HEK293 (cell line): ENCODE measurements around the gene ZC3H7B.

ENCODE experiments used
- CTCF ChIA-PET: fragments of 350-600 bp; formaldehyde crosslinking; extraction: SDS; loops from one replicate; lab custom pipeline; 2021; ENCODE audit warnings: antibody characterized with exemption; lab: Yijun Ruan, JAX
- POLR2A ChIA-PET: fragments of 300-600 bp; formaldehyde crosslinking; extraction: SDS; loops from one replicate; lab custom pipeline; 2020; ENCODE audit warnings: antibody characterized with exemption, inconsistent platforms; lab: Yijun Ruan, JAX
- H3K27ac ChIP-seq: fragments of 200-500 bp; sonication (Bioruptor generic); 2 replicates; pipeline ENCODE4 v1.5.1; 2014; ENCODE audit warnings: low read depth, low read length, control low read depth, inconsistent platforms; ENCODE audit errors: extremely low read depth
- H3K36me3 ChIP-seq, 2 experiments: fragments of 200-500 bp in 1 of 2; sonication (Bioruptor generic) in 1 of 2; 1 replicate in 1 of 2; 2 replicates in 1 of 2; pipeline ENCODE4 v1.5.1; 2014 to 2017; ENCODE audit warnings: inconsistent platforms in 2 of 2, low read length in 2 of 2; ENCODE audit not compliant: control insufficient read depth in 2 of 2, insufficient read depth in 1 of 2
- H3K4me1 ChIP-seq: fragments of 200-500 bp; sonication (Bioruptor generic); 2 replicates; pipeline ENCODE4 v1.5.1; 2014; ENCODE audit warnings: mild to moderate bottlenecking, low read length, inconsistent platforms; ENCODE audit not compliant: control insufficient read depth, insufficient read depth
- H3K4me3 ChIP-seq: 2 replicates; pipeline ENCODE4 v1.5.1; 2011; ENCODE audit warnings: low read depth, mild to moderate bottlenecking, control low read depth, low read length, moderate library complexity
- H3K9me3 ChIP-seq: fragments of 200-500 bp; sonication (Bioruptor generic); 2 replicates; pipeline ENCODE4 v1.5.1; 2014; ENCODE audit warnings: low read depth, low read length, inconsistent platforms; ENCODE audit not compliant: control insufficient read depth, insufficient read depth
- CTCF ChIP-seq: fragments of 450-650 bp; formaldehyde crosslinking; IDR thresholded peaks from 2 replicates; pipeline ENCODE4 v1.5.1; 2016; ENCODE audit warnings: missing biosample characterization, missing genetic modification characterization
- GLI2 ChIP-seq: fragments of 450-650 bp; formaldehyde crosslinking; IDR thresholded peaks from 2 replicates; pipeline ENCODE4; 2017; ENCODE audit warnings: missing biosample characterization, missing genetic modification characterization, low read depth, borderline replicate concordance
- HIC1 ChIP-seq: fragments of 450-650 bp; formaldehyde crosslinking; IDR thresholded peaks from 2 replicates; pipeline ENCODE4 v1.5.1; 2016; ENCODE audit warnings: missing biosample characterization, missing genetic modification characterization
- PRDM10 ChIP-seq: fragments of 450-650 bp; formaldehyde crosslinking; IDR thresholded peaks from 2 replicates; pipeline ENCODE4 v1.5.1; 2016; ENCODE audit warnings: missing biosample characterization, missing genetic modification characterization
- ZBTB17 ChIP-seq: fragments of 450-650 bp; formaldehyde crosslinking; IDR thresholded peaks from 2 replicates; pipeline ENCODE4 v1.5.1; 2016; ENCODE audit warnings: missing biosample characterization, missing genetic modification characterization
- ZBTB44 ChIP-seq: fragments of 450-650 bp; IDR thresholded peaks from 2 replicates; pipeline ENCODE4 v1.5.1; 2018; ENCODE audit warnings: missing biosample characterization, mild to moderate bottlenecking, missing genetic modification characterization
- ZEB2 ChIP-seq: fragments of 450-650 bp; formaldehyde crosslinking; IDR thresholded peaks from 2 replicates; pipeline ENCODE4 v1.5.1; 2016; ENCODE audit warnings: missing biosample characterization, missing genetic modification characterization
- ZNF146 ChIP-seq: fragments of 450-650 bp; formaldehyde crosslinking; IDR thresholded peaks from 2 replicates; pipeline ENCODE4 v1.5.1; 2016; ENCODE audit warnings: missing biosample characterization, missing genetic modification characterization
- ZNF155 ChIP-seq: fragments of 450-650 bp; formaldehyde crosslinking; IDR thresholded peaks from 2 replicates; pipeline ENCODE4 v1.5.1; 2016; ENCODE audit warnings: missing biosample characterization, missing genetic modification characterization
- ZNF23 ChIP-seq: fragments of 450-650 bp; formaldehyde crosslinking; IDR thresholded peaks from 2 replicates; pipeline ENCODE4 v1.5.1; 2016; ENCODE audit warnings: missing biosample characterization, missing genetic modification characterization, borderline replicate concordance
- ZNF274 ChIP-seq, 2 experiments: fragments of 200-500 bp in 1 of 2; fragments of 450-650 bp in 1 of 2; sonication (Bioruptor generic) in 1 of 2; formaldehyde crosslinking in 1 of 2; IDR thresholded peaks; 2 replicates each; pipeline versions ENCODE4 v1.5.1 to v1.6.1; 2014 to 2016; ENCODE audit warnings: borderline replicate concordance in 1 of 2, inconsistent platforms in 1 of 2, low read length in 1 of 2, missing biosample characterization in 1 of 2, missing genetic modification characterization in 1 of 2
- ZNF433 ChIP-seq: fragments of 450-650 bp; formaldehyde crosslinking; IDR thresholded peaks from 2 replicates; pipeline ENCODE4 v1.5.1; 2016; ENCODE audit warnings: missing biosample characterization, missing genetic modification characterization, low read depth
- ZNF48 ChIP-seq: fragments of 450-650 bp; formaldehyde crosslinking; IDR thresholded peaks from 2 replicates; pipeline ENCODE4 v1.5.1; 2016; ENCODE audit warnings: missing biosample characterization, missing genetic modification characterization
- ZNF510 ChIP-seq: fragments of 450-650 bp; formaldehyde crosslinking; IDR thresholded peaks from 2 replicates; pipeline ENCODE4 v1.5.1; 2018; ENCODE audit warnings: mild to moderate bottlenecking, missing genetic modification characterization, missing biosample characterization; ENCODE audit not compliant: insufficient replicate concordance
- ZNF837 ChIP-seq: fragments of 450-650 bp; formaldehyde crosslinking; IDR thresholded peaks from 2 replicates; pipeline ENCODE4 v1.5.1; 2016; ENCODE audit warnings: missing biosample characterization, missing genetic modification characterization
- ZSCAN30 ChIP-seq: fragments of 450-650 bp; IDR thresholded peaks from 2 replicates; pipeline ENCODE4 v1.5.1; 2018; ENCODE audit warnings: missing biosample characterization, mild to moderate bottlenecking, missing genetic modification characterization, moderate library complexity

ZC3H7B gene

GRCh38 chr22:41358927-41359326 is 57.6 kb downstream of the ZC3H7B start (continued):
- TF ChIP-seq PRDM10 (tag by site-specific recombination), result peak; percentile 82

- H3K4me1 ChIP-seq, result no peaks in the 10 kb centered on the region
- H3K27ac ChIP-seq, result no peak overlapping the region
- H3K9me3 ChIP-seq, result no peaks in the 10 kb centered on the region
- H3K36me3 ChIP-seq, result peaks cover 0 to 48% of the 10 kb centered on the region in 2 experiments; a peak in 2 of 3 replicates
- TF ChIP-seq ZNF48 (tag by site-specific recombination) (no peak), GLI2 (tag by site-specific recombination) (no peak), ZSCAN30 (no peak), ZNF155 (tag by site-specific recombination) (no peak), ZNF510 (tag by site-specific recombination) (no peak), ZBTB17 (tag by site-specific recombination) (peak; percentile 69)
- ChIA-PET POLR2A (interaction anchor here (1.6 to 1.8 kb wide), 2 partner anchors 21 to 88 kb away, joined by 4 to 6 read pairs; partner anchors contain the start of gene TOB2), CTCF (no interaction called here)
- H3K4me3 ChIP-seq, result no peak overlapping the region
Observed at GRCh38 chr22:41359376-41359775, 58.1 kb downstream of the ZC3H7B start.

GRCh38 chr22:41360126-41360525 is 58.8 kb downstream of the ZC3H7B start:
- ChIA-PET POLR2A (interaction anchor here (1.6 to 1.8 kb wide), 3 partner anchors 20 to 87 kb away, joined by 4 to 6 read pairs (median 4); partner anchors contain the start of genes TEF and TOB2), CTCF (interaction anchor here (0.7 kb wide), 1 partner anchor 57 kb away, joined by 3 read pairs; no protein-coding TSS in a partner anchor)
- Histone ChIP-seq H3K27ac (no peak overlapping the region), H3K4me1 (no peaks in the 10 kb centered on the region), H3K4me3 (no peak overlapping the region), H3K36me3 (peaks cover 0 to 41% of the 10 kb centered on the region in 2 experiments; a peak in 2 of 3 replicates), H3K9me3 (no peaks in the 10 kb centered on the region)
- TF ChIP-seq ZNF837 (no peak), ZBTB44 (no peak), HIC1 (tag by site-specific recombination) (no peak), ZNF433 (tag by site-specific recombination) (no peak), ZNF23 (tag by site-specific recombination) (no peak), ZNF274 (IDR thresholded peaks at IDR 0.05; ENCODE audit: low read length) (no peak), ZNF274 (tag by site-specific recombination; IDR thresholded peaks at IDR 0.05; ENCODE audit: borderline replicate concordance) (no peak), ZEB2 (tag by site-specific recombination) (no peak), ZNF146 (tag by site-specific recombination) (no peak), CTCF (no peak)
